Measurements from ENCODE around the gene VAV1.

Gene VAV1

DNA sequence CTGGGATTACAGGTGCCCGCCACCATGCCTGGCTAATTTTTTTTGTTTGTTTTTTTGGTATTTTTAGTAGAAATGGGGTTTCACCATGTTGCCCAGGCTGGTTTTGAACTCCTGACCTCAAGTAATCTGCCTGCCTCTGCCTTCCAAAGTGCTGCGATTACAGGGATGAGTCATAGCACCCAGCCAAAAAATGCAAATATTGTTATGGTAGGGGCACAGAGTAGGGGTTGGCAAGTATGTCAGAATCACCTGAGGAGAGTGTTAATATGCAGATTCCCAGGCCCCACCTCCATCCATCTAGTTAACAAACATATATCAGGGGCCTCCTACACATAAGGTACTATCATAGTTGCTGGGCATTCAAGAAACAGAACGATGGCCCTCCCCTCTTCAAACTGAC lies 44.7 kb downstream of the VAV1 start:
- no peak overlapping the region for H3K4me3 ChIP-seq (ENCODE audit: control insufficient read depth, low read depth, low read length)

DNA sequence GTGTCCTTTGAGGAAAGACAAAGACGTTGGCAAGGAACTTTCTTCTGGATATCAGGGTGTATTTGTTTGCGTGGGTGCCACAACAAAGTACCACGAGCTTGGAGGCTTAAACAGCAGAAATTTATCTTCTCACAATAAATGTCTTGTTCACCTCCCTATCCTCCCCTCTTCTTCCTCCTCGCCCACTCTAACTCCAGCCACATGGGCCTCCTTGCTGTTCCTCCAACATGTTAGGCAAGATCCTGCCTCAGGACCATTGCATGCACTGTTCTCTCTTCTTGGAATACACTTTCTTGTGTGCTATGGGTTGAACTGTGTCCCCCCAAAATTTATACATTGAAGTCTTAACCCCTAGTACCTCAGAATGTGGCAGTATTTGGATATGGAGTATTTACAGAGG lies 45.7 kb downstream of the VAV1 start:
- DNase-seq (ENCODE audit: low read depth): no peak
- no peak overlapping the region for H3K4me3 ChIP-seq (ENCODE audit: control insufficient read depth, low read depth, low read length)

More for the DNA sequence above, 44.7 kb downstream of the VAV1 start:
- no peak for DNase-seq (ENCODE audit: low read depth)
- TF ChIP-seq, protein P1, sequence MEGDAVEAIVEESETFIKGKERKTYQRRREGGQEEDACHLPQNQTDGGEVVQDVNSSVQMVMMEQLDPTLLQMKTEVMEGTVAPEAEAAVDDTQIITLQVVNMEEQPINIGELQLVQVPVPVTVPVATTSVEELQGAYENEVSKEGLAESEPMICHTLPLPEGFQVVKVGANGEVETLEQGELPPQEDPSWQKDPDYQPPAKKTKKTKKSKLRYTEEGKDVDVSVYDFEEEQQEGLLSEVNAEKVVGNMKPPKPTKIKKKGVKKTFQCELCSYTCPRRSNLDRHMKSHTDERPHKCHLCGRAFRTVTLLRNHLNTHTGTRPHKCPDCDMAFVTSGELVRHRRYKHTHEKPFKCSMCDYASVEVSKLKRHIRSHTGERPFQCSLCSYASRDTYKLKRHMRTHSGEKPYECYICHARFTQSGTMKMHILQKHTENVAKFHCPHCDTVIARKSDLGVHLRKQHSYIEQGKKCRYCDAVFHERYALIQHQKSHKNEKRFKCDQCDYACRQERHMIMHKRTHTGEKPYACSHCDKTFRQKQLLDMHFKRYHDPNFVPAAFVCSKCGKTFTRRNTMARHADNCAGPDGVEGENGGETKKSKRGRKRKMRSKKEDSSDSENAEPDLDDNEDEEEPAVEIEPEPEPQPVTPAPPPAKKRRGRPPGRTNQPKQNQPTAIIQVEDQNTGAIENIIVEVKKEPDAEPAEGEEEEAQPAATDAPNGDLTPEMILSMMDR (IDR thresholded peaks at IDR 0.05; ENCODE audit: control insufficient read depth, insufficient read depth, low read depth, low read length, missing control alignments): no peak

GRCh38 chr19:6819323-6819722 lies 46.8 kb downstream of the VAV1 start:
- TF ChIP-seq, protein P1 (IDR thresholded peaks at IDR 0.05; ENCODE audit: control insufficient read depth, insufficient read depth, low read depth, low read length, missing control alignments): no peak
- H3K4me3 ChIP-seq (ENCODE audit: control insufficient read depth, low read depth, low read length): no peak overlapping the region
- DNase-seq (ENCODE audit: low read depth): no peak

More for the DNA sequence above, 45.7 kb downstream of the VAV1 start:
- TF ChIP-seq, protein P1 (IDR thresholded peaks at IDR 0.05; ENCODE audit: control insufficient read depth, insufficient read depth, low read depth, low read length, missing control alignments): no peak

- H3K4me3 ChIP-seq (ENCODE audit: control insufficient read depth, low read depth, low read length): no peak overlapping the region
- no peak for DNase-seq (ENCODE audit: low read depth)
- TF ChIP-seq, protein P1 (IDR thresholded peaks at IDR 0.05; ENCODE audit: control insufficient read depth, insufficient read depth, low read depth, low read length, missing control alignments): no peak
Measured at GRCh38 chr19:6820237-6820636, 47.7 kb downstream of the VAV1 start.

- TF ChIP-seq, protein P1 (IDR thresholded peaks at IDR 0.05; ENCODE audit: control insufficient read depth, insufficient read depth, low read depth, low read length, missing control alignments): no peak
- H3K4me3 ChIP-seq (ENCODE audit: control insufficient read depth, low read depth, low read length): no peak overlapping the region
- DNase-seq (ENCODE audit: low read depth): no peak
Measured at GRCh38 chr19:6821639-6822310, 49.3 kb downstream of the VAV1 start.

DNA sequence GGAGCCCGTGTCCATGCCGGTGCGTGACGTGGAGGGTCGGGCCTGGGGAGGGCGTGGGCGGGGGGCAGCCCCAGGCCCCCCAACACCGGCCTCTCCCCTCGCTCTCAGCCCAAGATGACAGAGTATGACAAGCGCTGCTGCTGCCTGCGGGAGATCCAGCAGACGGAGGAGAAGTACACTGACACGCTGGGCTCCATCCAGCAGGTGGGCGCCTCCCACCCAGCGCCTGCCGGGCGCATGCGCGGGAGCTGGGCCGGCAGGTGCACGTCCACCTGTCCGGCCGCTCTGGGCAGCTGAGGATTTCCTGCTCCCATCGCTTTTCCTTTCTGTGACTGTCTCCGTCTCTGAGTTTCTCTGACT lies 49.8 kb downstream of the VAV1 start:
- no peak overlapping the region for H3K4me3 ChIP-seq (ENCODE audit: control insufficient read depth, low read depth, low read length)
- TF ChIP-seq, protein P1 (IDR thresholded peaks at IDR 0.05; ENCODE audit: control insufficient read depth, insufficient read depth, low read depth, low read length, missing control alignments): no peak
- DNase-seq (ENCODE audit: low read depth): no peak
